NCI-H510A treated with DMSO at 0.1 percent for 48 hours (cell line): ENCODE results near the gene CAMK1.

Experiments used
- DNase-seq: peaks from one replicate; lab custom pipeline; 2025; lab: John Stamatoyannopoulos, UW

The CAMK1 gene

DNA sequence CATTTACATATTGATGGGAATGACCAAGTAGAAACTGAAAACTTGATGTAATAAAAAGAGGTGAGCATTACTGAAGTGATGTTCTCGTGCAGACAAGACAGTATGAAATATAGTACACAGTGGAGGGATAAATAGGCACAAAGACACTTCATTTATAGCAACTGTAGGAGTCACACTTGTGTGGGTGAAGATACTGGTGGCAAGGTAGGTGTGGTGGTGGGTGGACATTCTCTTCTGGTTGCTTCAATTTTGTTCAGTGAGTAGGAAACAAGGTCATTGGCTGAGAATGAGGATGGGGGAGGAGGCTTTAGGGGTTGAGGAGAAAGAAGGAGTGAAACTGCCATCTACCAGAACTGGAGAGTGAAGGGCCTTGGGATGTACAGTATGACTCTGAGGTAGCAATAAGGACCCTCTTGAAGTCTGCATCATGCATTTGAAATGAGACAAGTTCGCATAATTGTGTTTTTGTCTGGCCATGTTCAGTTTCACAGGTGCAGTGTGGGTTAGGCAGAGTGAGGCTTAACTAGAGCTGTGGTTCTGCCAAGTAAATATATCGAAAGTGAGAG lies 59.5 kb downstream of the CAMK1 start:
- DNase-seq = no peak
